IMR-90 (cell line): Measurements from ENCODE around the gene KLF16. TPM values are rescaled to one million over a fixed set of nuclear protein-coding genes. Genes with fewer than 3 reads are reported as not detected.

ENCODE experiments used
- ATAC-seq: fragments of 200-7000 bp; cut with Tn5 transposase; 2 replicates; pipeline ENCODE4 v1.9.1; 2020; ENCODE audit warnings: low read depth, mild to moderate bottlenecking, moderate library complexity
- BruUV-seq: library from RNA; stranded (reverse); fragments of 400-500 nt; replicated peaks from 2 replicates; lab custom pipeline; 2021; lab: Mats Ljungman, UMichigan
- CTCF ChIA-PET: fragments of 300-600 bp; formaldehyde crosslinking; extraction: SDS; loops from one replicate; lab custom pipeline; 2021; ENCODE audit warnings: antibody characterized with exemption; lab: Yijun Ruan, JAX
- POLR2A ChIA-PET: fragments of 300-600 bp; sonication (Branson Sonifier 250); formaldehyde crosslinking; loops from one replicate; lab custom pipeline; 2022; ENCODE audit warnings: antibody characterized with exemption; ENCODE audit not compliant: unreplicated experiment; lab: Charles Lee
- DNase-seq: peaks from one replicate; pipeline ENCODE4 v3.0.0; 2013
- H2AFZ ChIP-seq: replicated peaks from 2 replicates; pipeline ENCODE3; 2013; ENCODE audit warnings: low read length, mild to moderate bottlenecking; ENCODE audit not compliant: poor library complexity
- H2AK5ac ChIP-seq: 2 replicates; pipeline ENCODE4 v1.6.1; 2013; ENCODE audit warnings: low read depth, low read length, inconsistent platforms
- H2AK9ac ChIP-seq: replicated peaks from 2 replicates; pipeline ENCODE3; 2013; ENCODE audit warnings: mild to moderate bottlenecking, low read depth, low read length, moderate library complexity; ENCODE audit not compliant: poor library complexity
- H2BK120ac ChIP-seq: 2 replicates; pipeline ENCODE4 v1.6.1; 2013; ENCODE audit warnings: low read depth, low read length, inconsistent platforms
- H2BK15ac ChIP-seq: 3 replicates; pipeline ENCODE4 v1.6.1; 2013; ENCODE audit warnings: low read depth, low read length, inconsistent platforms
- H2BK20ac ChIP-seq: 2 replicates; pipeline ENCODE4 v1.6.1; 2013; ENCODE audit warnings: low read depth, mild to moderate bottlenecking, inconsistent platforms, low read length, moderate library complexity
- H2BK5ac ChIP-seq: 2 replicates; pipeline ENCODE4 v1.6.1; 2013; ENCODE audit warnings: mild to moderate bottlenecking, low read depth, low read length, inconsistent platforms; ENCODE audit not compliant: poor library complexity, severe bottlenecking
- H3K14ac ChIP-seq: replicated peaks from 2 replicates; pipeline ENCODE4 v1.6.1; 2013; ENCODE audit warnings: low read depth, low read length, inconsistent platforms
- H3K18ac ChIP-seq: 2 replicates; pipeline ENCODE4 v1.6.1; 2013; ENCODE audit warnings: low read depth, low read length, control low read depth
- H3K23ac ChIP-seq: 2 replicates; pipeline ENCODE4 v1.6.1; 2013; ENCODE audit warnings: low read depth, low read length, inconsistent platforms
- H3K27ac ChIP-seq: 2 replicates; pipeline ENCODE4 v1.5.1; 2013; ENCODE audit warnings: mild to moderate bottlenecking, control low read depth, low read length; ENCODE audit not compliant: insufficient read depth
- H3K27me3 ChIP-seq: 2 replicates; pipeline ENCODE4 v1.6.1; 2013; ENCODE audit warnings: low read length; ENCODE audit not compliant: control insufficient read depth, insufficient read depth
- H3K36me3 ChIP-seq: 2 replicates; pipeline ENCODE4 v1.6.1; 2013; ENCODE audit warnings: low read length, mixed read lengths; ENCODE audit not compliant: control insufficient read depth, insufficient read depth
- H3K4ac ChIP-seq: 2 replicates; pipeline ENCODE4 v1.6.1; 2013; ENCODE audit warnings: low read depth, low read length, inconsistent platforms
- H3K4me1 ChIP-seq: 2 replicates; pipeline ENCODE4 v1.6.1; 2013; ENCODE audit warnings: low read length, mixed read lengths; ENCODE audit not compliant: control insufficient read depth, insufficient read depth
- H3K4me2 ChIP-seq: 2 replicates; pipeline ENCODE4 v1.6.1; 2013; ENCODE audit warnings: low read depth, mild to moderate bottlenecking, control low read depth, low read length, moderate library complexity
- H3K4me3 ChIP-seq: 2 replicates; pipeline ENCODE4 v1.5.1; 2013; ENCODE audit warnings: low read depth, mild to moderate bottlenecking, control low read depth, low read length, moderate library complexity; ENCODE audit not compliant: insufficient read depth
- H3K56ac ChIP-seq: 2 replicates; pipeline ENCODE4 v1.6.1; 2013; ENCODE audit warnings: low read length, inconsistent platforms; ENCODE audit not compliant: insufficient read depth; ENCODE audit errors: extremely low read depth
- H3K79me1 ChIP-seq, 2 experiments: 2 replicates each; pipeline ENCODE4 v1.6.1; 2013; ENCODE audit warnings: low read length in 2 of 2, inconsistent platforms in 1 of 2, low read depth in 1 of 2
- H3K9ac ChIP-seq: 2 replicates; pipeline ENCODE4 v1.6.1; 2013; ENCODE audit warnings: low read depth, low read length, control low read depth
- H3K9me1 ChIP-seq: 2 replicates; pipeline ENCODE4 v1.6.1; 2013; ENCODE audit warnings: low read length, inconsistent platforms; ENCODE audit not compliant: insufficient read depth
- H3K9me3 ChIP-seq: 2 replicates; pipeline ENCODE4 v1.6.1; 2013; ENCODE audit warnings: low read length; ENCODE audit not compliant: control insufficient read depth, insufficient read depth
- H4K20me1 ChIP-seq: 2 replicates; pipeline ENCODE4 v1.6.1; 2013; ENCODE audit warnings: low read length, inconsistent platforms; ENCODE audit not compliant: insufficient read depth
- H4K5ac ChIP-seq: 2 replicates; pipeline ENCODE4 v1.6.1; 2013; ENCODE audit warnings: mild to moderate bottlenecking, low read depth, low read length, control low read depth
- H4K8ac ChIP-seq, 2 experiments: 2 replicates each; pipeline ENCODE4 v1.6.1; 2013; ENCODE audit warnings: low read depth in 2 of 2, low read length in 2 of 2, control low read depth in 1 of 2, inconsistent platforms in 1 of 2
- H4K91ac ChIP-seq: 2 replicates; pipeline ENCODE4 v1.6.1; 2013; ENCODE audit warnings: low read depth, low read length, inconsistent platforms; ENCODE audit not compliant: insufficient read depth
- BHLHE40 ChIP-seq: fragments of 150-350 bp; IDR thresholded peaks from 2 replicates; pipeline ENCODE4 v1.6.1; 2016; ENCODE audit warnings: mild to moderate bottlenecking, low read depth, low read length
- CEBPB ChIP-seq: IDR thresholded peaks from 2 replicates; pipeline ENCODE4 v1.6.1; 2012; ENCODE audit warnings: low read depth, low read length, improper control_type of control experiment
- FOS ChIP-seq: fragments of 150-350 bp; IDR thresholded peaks from 2 replicates; pipeline ENCODE4 v1.6.1; 2016; ENCODE audit warnings: low read depth, low read length
- MAZ ChIP-seq: IDR thresholded peaks from 2 replicates; pipeline ENCODE4 v1.6.1; 2012; ENCODE audit warnings: low read depth, mild to moderate bottlenecking, low read length, improper control_type of control experiment, moderate library complexity, borderline replicate concordance
- MXI1 ChIP-seq: IDR thresholded peaks from 2 replicates; pipeline ENCODE4 v1.6.1; 2012; ENCODE audit warnings: low read depth, mild to moderate bottlenecking, low read length, moderate library complexity, borderline replicate concordance
- RAD21 ChIP-seq: IDR thresholded peaks from 2 replicates; pipeline ENCODE4 v1.6.1; 2012; ENCODE audit warnings: low read length, improper control_type of control experiment
- RFX5 ChIP-seq: IDR thresholded peaks from 2 replicates; pipeline ENCODE4 v1.8.0; 2012; ENCODE audit warnings: low read depth, mild to moderate bottlenecking, low read length, moderate library complexity
- WGBS, 2 experiments: methylation state at CpG; one replicate each; pipeline versions ENCODE4 v1.1.5 to v1.1.7; 2013; ENCODE audit warnings: missing lambda C conversion rate in 2 of 2; ENCODE audit not compliant: insufficient read length in 1 of 2; ENCODE audit errors: extremely low coverage in 2 of 2; 5-methylcytosine and 5-hydroxymethylcytosine counted together
- dilution Hi-C: fragments of 300-500 bp; cut with HindIII; formaldehyde crosslinking; loops from one replicate; pipeline ENCODE4 v1.14.3; 2018; ENCODE audit warnings: low sequenced_read_pairs; ENCODE audit not compliant: unreplicated experiment
- in situ Hi-C: fragments of 300-500 bp; cut with MboI; formaldehyde crosslinking; loops from 3 replicates; pipeline ENCODE4 v1.14.3; 2019; ENCODE audit warnings: low sequenced_read_pairs, inconsistent platforms, mixed read lengths
- intact Hi-C: fragments of 100-400 bp; cut with micrococcal nuclease; formaldehyde crosslinking; loops from 2 replicates; pipeline ENCODE4 v1.10.0; 2022
- polyA plus RNA-seq, 3 experiments: library from polyadenylated mRNA; depleted of rRNA; stranded (reverse); fragments of >200 nt; gene quantifications; 2 replicates each; pipeline ENCODE4 v1.2.3, GENCODE V29; 2012; ENCODE audit warnings: low replicate concordance in 1 of 3
- total RNA-seq: library from RNA; depleted of rRNA; stranded (reverse); fragments of >200 nt; gene quantifications from 2 replicates; pipeline ENCODE4 v1.2.3, GENCODE V29; 2012

The KLF16 gene
- total and polyA plus RNA-seq, 2 of the 4 experiments (the other 2 are of a cell fraction), result 0.90 to 13.1 TPM

DNA sequence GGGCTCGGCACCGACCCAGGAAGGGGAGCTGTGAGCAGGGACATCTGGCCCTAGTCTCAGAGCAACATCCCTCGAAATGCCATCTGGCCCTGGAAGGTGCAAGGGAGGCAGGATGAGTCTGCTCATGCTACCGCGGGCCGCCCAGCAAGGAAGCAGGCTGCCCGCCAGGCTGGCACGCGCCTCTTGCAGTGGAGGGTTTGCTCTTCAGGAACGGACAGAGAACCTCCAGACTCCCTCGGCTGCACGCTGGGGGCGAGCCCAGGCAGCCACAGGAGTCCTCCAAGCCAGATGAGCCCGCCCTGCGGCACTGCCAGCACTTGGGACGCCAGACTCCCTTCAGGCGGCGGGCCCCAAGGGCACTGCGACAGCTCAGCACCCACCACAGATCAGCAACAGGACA, 41.2 kb downstream of the KLF16 start:
- Histone ChIP-seq H2AK5ac (no peak overlapping the region), H3K9me3 (no peaks in the 10 kb centered on the region), H4K20me1 (peaks cover 13% of the 10 kb centered on the region), H3K23ac (no peak overlapping the region), H3K9ac (no peak overlapping the region), H3K56ac (no peak overlapping the region), H3K9me1 (no peaks in the 10 kb centered on the region), H2AFZ (no peak overlapping the region), H3K36me3 (peaks cover 51% of the 10 kb centered on the region), H4K5ac (no peak overlapping the region), H4K91ac (no peak overlapping the region), H3K27me3 (no peaks in the 10 kb centered on the region), H2AK9ac (no peak overlapping the region), H2BK20ac (no peak overlapping the region), H3K4me1 (peaks cover 4% of the 10 kb centered on the region; the same call in 1 of the 2 replicates), H2BK5ac (no peak overlapping the region), H3K14ac (no peak overlapping the region), H3K4me3 (no peak overlapping the region), H2BK15ac (no peak overlapping the region), H4K8ac (no peak overlapping the region), H3K4ac (no peak overlapping the region), H3K79me1 (peaks cover 0 to 34% of the 10 kb centered on the region in 2 experiments; a peak in 3 of 4 replicates), H3K27ac (no peak overlapping the region), H3K4me2 (no peak overlapping the region), H2BK120ac (no peak overlapping the region), H3K18ac (no peak overlapping the region)
- BruUV-seq, result no TSS peak
- intact Hi-C loops (no loop called here), in situ Hi-C loops (no loop called here), dilution Hi-C loops (no loop called here)
- ChIA-PET CTCF (no interaction called here), POLR2A (no interaction called here)
- TF ChIP-seq MAZ (no peak), CEBPB (no peak), MXI1 (no peak), RAD21 (no peak), RFX5 (no peak), FOS (no peak), BHLHE40 (no peak)
- ATAC-seq (no peak), DNase-seq (no peak)
- WGBS, 2 experiments, result 95% methylated on average over 8 of the region's 19 CpGs; no CpG with 5 or more reads in 1 of the 2 experiments
